ENCODE measurements around the gene NCOA4.

Gene NCOA4

GRCh38 chr10:46030091-46030937 lies at the start of gene NCOA4:
TSS of gene NCOA4 (minus strand) at chr10:46030623. CDS start at chr10:46016680, 13,943 bp downstream.
- Mint-ChIP-seq H3K27ac (peak within 1 kb of the TSS; percentile 99 to 100), H3K27me3 (peaks cover 3% of the 10 kb centered on the region), H3K4me3 (peak within 1 kb of the TSS; percentile 97 to 99), H3K4me1 (peaks cover 49% of the 10 kb centered on the region), H3K9me3 (no peaks in the 10 kb centered on the region)
- peak; percentile 98 for ATAC-seq
- DNase-seq: peak; percentile 92 to 97

GRCh38 chr10:46079831-46080585 lies 49.6 kb upstream of the NCOA4 start:
- H3K27me3 Mint-ChIP-seq: no peaks in the 10 kb centered on the region
- DNase-seq: no peak
- H3K4me3 Mint-ChIP-seq: no peak overlapping the region
- H3K4me1 Mint-ChIP-seq: peaks cover 16% of the 10 kb centered on the region
- ATAC-seq: no peak
- H3K9me3 Mint-ChIP-seq: peaks cover 0 to 9% of the 10 kb centered on the region in 2 donors
- H3K27ac Mint-ChIP-seq: no peak overlapping the region

- ATAC-seq (peak; percentile 48), DNase-seq (no peak)
- H3K27ac Mint-ChIP-seq: peak overlapping the region in 1 of 2 donors; percentile 82
- H3K9me3 Mint-ChIP-seq: peaks cover 0 to 9% of the 10 kb centered on the region in 2 donors
- H3K4me1 Mint-ChIP-seq: peaks cover 16% of the 10 kb centered on the region
- H3K27me3 Mint-ChIP-seq: no peaks in the 10 kb centered on the region
- no peak overlapping the region for H3K4me3 Mint-ChIP-seq
Observed at GRCh38 chr10:46077731-46078413, 47.4 kb upstream of the NCOA4 start.

- H3K27me3 Mint-ChIP-seq: no peaks in the 10 kb centered on the region
- H3K4me1 Mint-ChIP-seq: peaks cover 16% of the 10 kb centered on the region
- no peak for ATAC-seq
- H3K27ac Mint-ChIP-seq: peak overlapping the region in 1 of 2 donors; percentile 61
- H3K4me3 Mint-ChIP-seq: no peak overlapping the region
- peaks cover 0 to 2% of the 10 kb centered on the region in 2 donors for H3K9me3 Mint-ChIP-seq
- no peak for DNase-seq
Observed at GRCh38 chr10:46077141-46077554, 46.7 kb upstream of the NCOA4 start.

- no peaks in the 10 kb centered on the region for H3K9me3 Mint-ChIP-seq
- H3K4me1 Mint-ChIP-seq: peaks cover 16% of the 10 kb centered on the region
- H3K27me3 Mint-ChIP-seq: no peaks in the 10 kb centered on the region
- ATAC-seq (no peak), DNase-seq (no peak)
- no peak overlapping the region for H3K4me3 Mint-ChIP-seq
- H3K27ac Mint-ChIP-seq: no peak overlapping the region
Observed at GRCh38 chr10:46075869-46076268, 45.4 kb upstream of the NCOA4 start.

- ATAC-seq: no peak
- DNase-seq: no peak
- H3K27ac Mint-ChIP-seq: no peak overlapping the region
- H3K4me3 Mint-ChIP-seq: no peak overlapping the region
- no peaks in the 10 kb centered on the region for H3K27me3 Mint-ChIP-seq
- peaks cover 24% of the 10 kb centered on the region for H3K4me1 Mint-ChIP-seq
- H3K9me3 Mint-ChIP-seq: no peaks in the 10 kb centered on the region
Observed at GRCh38 chr10:46074196-46074946, 43.9 kb upstream of the NCOA4 start.

- H3K27ac Mint-ChIP-seq: no peak overlapping the region
Observed at GRCh38 chr10:46073564-46073963, 43.1 kb upstream of the NCOA4 start.

GRCh38 chr10:46070749-46071148 lies 40.3 kb upstream of the NCOA4 start:
- DNase-seq (no peak), ATAC-seq (no peak)
- Mint-ChIP-seq H3K4me3 (no peak overlapping the region), H3K4me1 (peaks cover 8% of the 10 kb centered on the region), H3K27me3 (no peaks in the 10 kb centered on the region), H3K9me3 (no peaks in the 10 kb centered on the region), H3K27ac (no peak overlapping the region)

More at GRCh38 chr10:46073564-46073963, 43.1 kb upstream of the NCOA4 start:
- no peak overlapping the region for H3K4me3 Mint-ChIP-seq
- no peaks in the 10 kb centered on the region for H3K9me3 Mint-ChIP-seq
- ATAC-seq (no peak), DNase-seq (no peak)
- H3K27me3 Mint-ChIP-seq: no peaks in the 10 kb centered on the region
- H3K4me1 Mint-ChIP-seq: peaks cover 24% of the 10 kb centered on the region

- peaks cover 8% of the 10 kb centered on the region for H3K4me1 Mint-ChIP-seq
- H3K27me3 Mint-ChIP-seq: no peaks in the 10 kb centered on the region
- no peak overlapping the region for H3K4me3 Mint-ChIP-seq
- H3K27ac Mint-ChIP-seq: peak overlapping the region in 1 of 2 donors; percentile 21
- no peaks in the 10 kb centered on the region for H3K9me3 Mint-ChIP-seq
- DNase-seq (no peak), ATAC-seq (no peak)
Observed at GRCh38 chr10:46069771-46070463, 39.5 kb upstream of the NCOA4 start.

- Mint-ChIP-seq H3K27me3 (no peaks in the 10 kb centered on the region), H3K9me3 (no peaks in the 10 kb centered on the region), H3K4me1 (peaks cover 8% of the 10 kb centered on the region), H3K27ac (no peak overlapping the region), H3K4me3 (no peak overlapping the region)
- DNase-seq (no peak), ATAC-seq (no peak)
Observed at GRCh38 chr10:46068905-46069304, 38.5 kb upstream of the NCOA4 start.

- H3K9me3 Mint-ChIP-seq: no peaks in the 10 kb centered on the region
- DNase-seq (no peak), ATAC-seq (no peak)
- no peak overlapping the region for H3K4me3 Mint-ChIP-seq
- peaks cover 8% of the 10 kb centered on the region for H3K4me1 Mint-ChIP-seq
- H3K27me3 Mint-ChIP-seq: no peaks in the 10 kb centered on the region
- H3K27ac Mint-ChIP-seq: no peak overlapping the region
Observed at GRCh38 chr10:46068117-46068516, 37.7 kb upstream of the NCOA4 start.

- Mint-ChIP-seq H3K4me1 (no peaks in the 10 kb centered on the region), H3K9me3 (no peaks in the 10 kb centered on the region), H3K27ac (peak overlapping the region in 1 of 2 donors; percentile 13), H3K4me3 (no peak overlapping the region), H3K27me3 (no peaks in the 10 kb centered on the region)
- no peak for DNase-seq
- no peak for ATAC-seq
Observed at GRCh38 chr10:46064269-46064817, 33.9 kb upstream of the NCOA4 start.

GRCh38 chr10:46062723-46063428 lies 32.5 kb upstream of the NCOA4 start:
- H3K4me3 Mint-ChIP-seq: no peak overlapping the region
- no peaks in the 10 kb centered on the region for H3K9me3 Mint-ChIP-seq
- DNase-seq (no peak), ATAC-seq (no peak)
- H3K27me3 Mint-ChIP-seq: no peaks in the 10 kb centered on the region
- H3K27ac Mint-ChIP-seq: no peak overlapping the region
- H3K4me1 Mint-ChIP-seq: no peaks in the 10 kb centered on the region

GRCh38 chr10:46060706-46061105 lies 30.3 kb upstream of the NCOA4 start:
- DNase-seq: no peak
- no peak for ATAC-seq
- H3K4me3 Mint-ChIP-seq: no peak overlapping the region
- H3K9me3 Mint-ChIP-seq: peaks cover 4 to 7% of the 10 kb centered on the region in 2 donors
- H3K4me1 Mint-ChIP-seq: no peaks in the 10 kb centered on the region
- H3K27me3 Mint-ChIP-seq: no peaks in the 10 kb centered on the region
- H3K27ac Mint-ChIP-seq: no peak overlapping the region

All from stimulated activated naive CD8-positive, alpha-beta T cell treated with anti-CD3 and anti-CD28 coated beads, Interleukin-15, amount 100 ng/mL, for 72 hours (primary cell).